ENCODE measurements around the gene CD36.

DNA sequence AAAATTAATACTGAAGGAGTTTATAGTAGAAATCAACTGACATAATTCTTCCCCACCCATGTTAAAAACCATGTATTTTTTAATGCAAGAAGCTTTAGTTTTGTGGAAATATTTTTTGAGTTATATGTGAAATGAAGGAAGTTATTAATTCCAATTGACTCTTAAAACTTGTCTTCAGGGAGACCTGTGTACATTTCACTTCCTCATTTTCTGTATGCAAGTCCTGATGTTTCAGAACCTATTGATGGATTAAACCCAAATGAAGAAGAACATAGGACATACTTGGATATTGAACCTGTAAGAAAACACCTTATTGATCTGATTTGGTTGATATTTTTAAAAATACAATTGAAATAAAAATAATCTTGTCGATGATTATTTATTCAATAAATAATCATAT lies 33.3 kb downstream of the CD36 start:
- TF ChIP-seq, protein P1, sequence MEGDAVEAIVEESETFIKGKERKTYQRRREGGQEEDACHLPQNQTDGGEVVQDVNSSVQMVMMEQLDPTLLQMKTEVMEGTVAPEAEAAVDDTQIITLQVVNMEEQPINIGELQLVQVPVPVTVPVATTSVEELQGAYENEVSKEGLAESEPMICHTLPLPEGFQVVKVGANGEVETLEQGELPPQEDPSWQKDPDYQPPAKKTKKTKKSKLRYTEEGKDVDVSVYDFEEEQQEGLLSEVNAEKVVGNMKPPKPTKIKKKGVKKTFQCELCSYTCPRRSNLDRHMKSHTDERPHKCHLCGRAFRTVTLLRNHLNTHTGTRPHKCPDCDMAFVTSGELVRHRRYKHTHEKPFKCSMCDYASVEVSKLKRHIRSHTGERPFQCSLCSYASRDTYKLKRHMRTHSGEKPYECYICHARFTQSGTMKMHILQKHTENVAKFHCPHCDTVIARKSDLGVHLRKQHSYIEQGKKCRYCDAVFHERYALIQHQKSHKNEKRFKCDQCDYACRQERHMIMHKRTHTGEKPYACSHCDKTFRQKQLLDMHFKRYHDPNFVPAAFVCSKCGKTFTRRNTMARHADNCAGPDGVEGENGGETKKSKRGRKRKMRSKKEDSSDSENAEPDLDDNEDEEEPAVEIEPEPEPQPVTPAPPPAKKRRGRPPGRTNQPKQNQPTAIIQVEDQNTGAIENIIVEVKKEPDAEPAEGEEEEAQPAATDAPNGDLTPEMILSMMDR (IDR thresholded peaks at IDR 0.05) = no peak
- TF ChIP-seq POLR2A (IDR thresholded peaks at IDR 0.05) = no peak

Data from uterus (tissue), 2 donors.